Panc1 (cell line): ENCODE measurements around the gene P2RY2.

Experiments used
- CTCF ChIP-seq: fragments of 450-650 bp; IDR thresholded peaks from 2 replicates; pipeline ENCODE4 v1.5.1; 2017; ENCODE audit warnings: mild to moderate bottlenecking
- POLR2AphosphoS5 ChIP-seq: IDR thresholded peaks from 2 replicates; pipeline ENCODE4 v1.6.1; 2012; ENCODE audit warnings: mild to moderate bottlenecking, low read depth, low read length, moderate library complexity
- REST ChIP-seq, 2 experiments: IDR thresholded peaks; 2 replicates each; pipeline ENCODE4 v1.6.1; 2011 to 2012; ENCODE audit warnings: low read depth in 2 of 2, control low read depth in 1 of 2, low read length in 1 of 2, mild to moderate bottlenecking in 1 of 2, moderate library complexity in 1 of 2; ENCODE audit not compliant: insufficient read depth in 1 of 2

GRCh38 chr11:73216465-73216864 is 1.6 kb upstream of the P2RY2 start:
- TF ChIP-seq CTCF (no peak), POLR2AphosphoS5 (no peak), REST (IDR thresholded peaks at IDR 0.05; ENCODE audit: insufficient read depth in 1 of 2, low read depth in 2 of 2, low read length in 1 of 2) (no peak)
